GM12864 (cell line): ENCODE measurements around the gene IL17RD.

ENCODE experiments used
- DNase-seq: peaks from one replicate; pipeline ENCODE4 v3.0.0-alpha.2; 2011; ENCODE audit warnings: low read depth
- H3K4me3 ChIP-seq: 2 replicates; pipeline ENCODE4 v1.5.1; 2011; ENCODE audit warnings: mild to moderate bottlenecking, low read depth, low read length, control low read depth
- CTCF ChIP-seq: IDR thresholded peaks from 2 replicates; pipeline ENCODE4 v1.5.1; 2011; ENCODE audit warnings: low read depth, mild to moderate bottlenecking, moderate library complexity, low read length, control low read depth, inconsistent platforms; ENCODE audit errors: missing control alignments

The IL17RD gene

GRCh38 chr3:57166660-57167059 is 1.5 kb upstream of the IL17RD start:
- no peak for DNase-seq
- no peak for TF ChIP-seq CTCF
- no peak overlapping the region for H3K4me3 ChIP-seq

GRCh38 chr3:57165641-57166040 is 488 bp upstream of the IL17RD start:
- no peak for DNase-seq
- no peak for TF ChIP-seq CTCF
- H3K4me3 ChIP-seq, result no peak overlapping the region

GRCh38 chr3:57164217-57164656 is 916 bp downstream of the IL17RD start:
- no peak for TF ChIP-seq CTCF
- no peak overlapping the region; the same call in 1 of the 2 replicates for H3K4me3 ChIP-seq
- DNase-seq, result no peak

- TF ChIP-seq CTCF, result no peak
- H3K4me3 ChIP-seq, result no peak overlapping the region
- DNase-seq, result no peak
Observed at GRCh38 chr3:57163751-57164150, 1.4 kb downstream of the IL17RD start.

- no peak for TF ChIP-seq CTCF
- no peak overlapping the region for H3K4me3 ChIP-seq
- DNase-seq, result no peak
Observed at GRCh38 chr3:57161915-57162314, 3.2 kb downstream of the IL17RD start.

- H3K4me3 ChIP-seq, result no peak overlapping the region
- TF ChIP-seq CTCF, result no peak
- DNase-seq, result no peak
Observed at GRCh38 chr3:57160765-57161538, 4.2 kb downstream of the IL17RD start.
